ENCODE results near the gene PFKFB3.

GRCh38 chr10:6229746-6230145 lies 27.0 kb downstream of the PFKFB3 start:
- TF ChIP-seq POLR2AphosphoS5 (IDR thresholded peaks at IDR 0.05; ENCODE audit: low read depth): no peak
- TF ChIP-seq, protein P1, sequence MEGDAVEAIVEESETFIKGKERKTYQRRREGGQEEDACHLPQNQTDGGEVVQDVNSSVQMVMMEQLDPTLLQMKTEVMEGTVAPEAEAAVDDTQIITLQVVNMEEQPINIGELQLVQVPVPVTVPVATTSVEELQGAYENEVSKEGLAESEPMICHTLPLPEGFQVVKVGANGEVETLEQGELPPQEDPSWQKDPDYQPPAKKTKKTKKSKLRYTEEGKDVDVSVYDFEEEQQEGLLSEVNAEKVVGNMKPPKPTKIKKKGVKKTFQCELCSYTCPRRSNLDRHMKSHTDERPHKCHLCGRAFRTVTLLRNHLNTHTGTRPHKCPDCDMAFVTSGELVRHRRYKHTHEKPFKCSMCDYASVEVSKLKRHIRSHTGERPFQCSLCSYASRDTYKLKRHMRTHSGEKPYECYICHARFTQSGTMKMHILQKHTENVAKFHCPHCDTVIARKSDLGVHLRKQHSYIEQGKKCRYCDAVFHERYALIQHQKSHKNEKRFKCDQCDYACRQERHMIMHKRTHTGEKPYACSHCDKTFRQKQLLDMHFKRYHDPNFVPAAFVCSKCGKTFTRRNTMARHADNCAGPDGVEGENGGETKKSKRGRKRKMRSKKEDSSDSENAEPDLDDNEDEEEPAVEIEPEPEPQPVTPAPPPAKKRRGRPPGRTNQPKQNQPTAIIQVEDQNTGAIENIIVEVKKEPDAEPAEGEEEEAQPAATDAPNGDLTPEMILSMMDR (IDR thresholded peaks at IDR 0.05; ENCODE audit: insufficient read depth, low read length): no peak
- TF ChIP-seq, protein P2, sequence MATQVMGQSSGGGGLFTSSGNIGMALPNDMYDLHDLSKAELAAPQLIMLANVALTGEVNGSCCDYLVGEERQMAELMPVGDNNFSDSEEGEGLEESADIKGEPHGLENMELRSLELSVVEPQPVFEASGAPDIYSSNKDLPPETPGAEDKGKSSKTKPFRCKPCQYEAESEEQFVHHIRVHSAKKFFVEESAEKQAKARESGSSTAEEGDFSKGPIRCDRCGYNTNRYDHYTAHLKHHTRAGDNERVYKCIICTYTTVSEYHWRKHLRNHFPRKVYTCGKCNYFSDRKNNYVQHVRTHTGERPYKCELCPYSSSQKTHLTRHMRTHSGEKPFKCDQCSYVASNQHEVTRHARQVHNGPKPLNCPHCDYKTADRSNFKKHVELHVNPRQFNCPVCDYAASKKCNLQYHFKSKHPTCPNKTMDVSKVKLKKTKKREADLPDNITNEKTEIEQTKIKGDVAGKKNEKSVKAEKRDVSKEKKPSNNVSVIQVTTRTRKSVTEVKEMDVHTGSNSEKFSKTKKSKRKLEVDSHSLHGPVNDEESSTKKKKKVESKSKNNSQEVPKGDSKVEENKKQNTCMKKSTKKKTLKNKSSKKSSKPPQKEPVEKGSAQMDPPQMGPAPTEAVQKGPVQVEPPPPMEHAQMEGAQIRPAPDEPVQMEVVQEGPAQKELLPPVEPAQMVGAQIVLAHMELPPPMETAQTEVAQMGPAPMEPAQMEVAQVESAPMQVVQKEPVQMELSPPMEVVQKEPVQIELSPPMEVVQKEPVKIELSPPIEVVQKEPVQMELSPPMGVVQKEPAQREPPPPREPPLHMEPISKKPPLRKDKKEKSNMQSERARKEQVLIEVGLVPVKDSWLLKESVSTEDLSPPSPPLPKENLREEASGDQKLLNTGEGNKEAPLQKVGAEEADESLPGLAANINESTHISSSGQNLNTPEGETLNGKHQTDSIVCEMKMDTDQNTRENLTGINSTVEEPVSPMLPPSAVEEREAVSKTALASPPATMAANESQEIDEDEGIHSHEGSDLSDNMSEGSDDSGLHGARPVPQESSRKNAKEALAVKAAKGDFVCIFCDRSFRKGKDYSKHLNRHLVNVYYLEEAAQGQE (IDR thresholded peaks at IDR 0.05; ENCODE audit: insufficient replicate concordance, low read depth): no peak
- TF ChIP-seq GABPA (IDR thresholded peaks at IDR 0.05; ENCODE audit: low read depth): no peak

All from HL-60 (cell line).